Measurements from ENCODE around the gene SPTBN1.

GRCh38 chr2:54720563-54720962, 264.4 kb downstream of the SPTBN1 start:
- TF ChIP-seq GATA2 (IDR thresholded peaks at IDR 0.05; ENCODE audit: low read depth, low read length), result no peak
- no peak for TF ChIP-seq GATA3 (IDR thresholded peaks at IDR 0.05; ENCODE audit: low read depth, low read length)

Data from SH-SY5Y (cell line).